Ishikawa (cell line): Measurements from ENCODE around the gene ST8SIA2.

Experiments
- CEBPB ChIP-seq: IDR thresholded peaks from 2 replicates; pipeline ENCODE4 v1.6.1; 2012
- CREB1 ChIP-seq: IDR thresholded peaks from 2 replicates; pipeline ENCODE4 v1.6.1; 2012; ENCODE audit warnings: low read depth
- EGR1 ChIP-seq: IDR thresholded peaks from 2 replicates; pipeline ENCODE4 v1.6.1; 2012
- EP300 ChIP-seq: IDR thresholded peaks from 2 replicates; pipeline ENCODE4 v1.6.1; 2012; ENCODE audit warnings: borderline replicate concordance
- FOXM1 ChIP-seq: IDR thresholded peaks from 2 replicates; pipeline ENCODE4 v1.6.1; 2012; ENCODE audit warnings: low read depth, borderline replicate concordance
- NFIC ChIP-seq: IDR thresholded peaks from 2 replicates; pipeline ENCODE4 v1.6.1; 2012
- RAD21 ChIP-seq: IDR thresholded peaks from 2 replicates; pipeline ENCODE4 v1.6.1; 2012; ENCODE audit warnings: low read depth
- REST ChIP-seq: IDR thresholded peaks from 2 replicates; pipeline ENCODE4 v1.6.1; 2012; ENCODE audit warnings: low read depth, mild to moderate bottlenecking
- TAF1 ChIP-seq: IDR thresholded peaks from 2 replicates; pipeline ENCODE4 v1.6.1; 2012; ENCODE audit warnings: low read depth, mild to moderate bottlenecking
- TCF12 ChIP-seq: IDR thresholded peaks from 2 replicates; pipeline ENCODE4 v1.6.1; 2012; ENCODE audit warnings: low read depth
- TEAD4 ChIP-seq: IDR thresholded peaks from 2 replicates; pipeline ENCODE4 v1.6.1; 2012
- USF1 ChIP-seq: IDR thresholded peaks from 2 replicates; pipeline ENCODE4 v1.6.1; 2012
- YY1 ChIP-seq: IDR thresholded peaks from 2 replicates; pipeline ENCODE4 v1.6.1; 2012; ENCODE audit warnings: low read depth
- ZBTB7A ChIP-seq: IDR thresholded peaks from 2 replicates; pipeline ENCODE4 v1.6.1; 2012; ENCODE audit warnings: low read depth
- TF ChIP-seq, protein P1 (sequence below): IDR thresholded peaks from 2 replicates; pipeline ENCODE4 v1.6.1; 2012

ST8SIA2 gene

DNA sequence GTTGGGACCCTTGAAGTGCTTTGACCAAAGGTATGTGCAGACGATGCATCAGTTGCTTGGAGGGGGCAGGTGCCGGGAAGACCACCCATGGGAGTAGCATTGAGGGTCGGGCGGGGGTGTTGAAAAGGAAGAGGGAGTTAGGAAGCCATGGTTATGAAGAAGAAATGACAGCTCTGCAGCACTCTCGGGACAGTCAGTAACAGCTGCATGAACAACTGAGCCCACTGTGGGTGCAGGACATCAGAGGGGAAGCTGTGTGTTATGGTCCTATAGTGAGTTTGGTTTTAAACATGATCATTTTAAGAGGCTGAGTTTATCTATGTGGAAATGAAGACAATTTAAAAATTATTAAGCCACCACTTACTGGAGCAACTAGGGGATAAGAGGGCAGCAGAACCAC lies 17.6 kb downstream of the ST8SIA2 start:
- TF ChIP-seq EGR1, result no peak
- TF ChIP-seq TCF12, result no peak
- no peak for TF ChIP-seq CREB1
- no peak for TF ChIP-seq RAD21
- no peak for TF ChIP-seq EP300
- no peak for TF ChIP-seq ZBTB7A
- TF ChIP-seq, protein P1, sequence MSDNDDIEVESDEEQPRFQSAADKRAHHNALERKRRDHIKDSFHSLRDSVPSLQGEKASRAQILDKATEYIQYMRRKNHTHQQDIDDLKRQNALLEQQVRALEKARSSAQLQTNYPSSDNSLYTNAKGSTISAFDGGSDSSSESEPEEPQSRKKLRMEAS, result no peak
- no peak for TF ChIP-seq USF1

- no peak for TF ChIP-seq CEBPB
Measured at GRCh38 chr15:92413510-92413909, 19.8 kb downstream of the ST8SIA2 start.

GRCh38 chr15:92415639-92416297 lies 22.1 kb downstream of the ST8SIA2 start:
- no peak for TF ChIP-seq REST
- no peak for TF ChIP-seq FOXM1
- TF ChIP-seq EGR1, result no peak
- no peak for TF ChIP-seq TEAD4
- TF ChIP-seq ZBTB7A, result no peak
- TF ChIP-seq CREB1, result no peak
- no peak for TF ChIP-seq USF1
- TF ChIP-seq TCF12, result no peak
- no peak for TF ChIP-seq YY1
- TF ChIP-seq EP300, result no peak
- TF ChIP-seq CEBPB, result no peak
- TF ChIP-seq, protein P1, result no peak
- no peak for TF ChIP-seq TAF1
- TF ChIP-seq NFIC, result no peak

- TF ChIP-seq RAD21 (no peak), ZBTB7A (no peak), CREB1 (no peak), EGR1 (no peak), FOXM1 (no peak), TEAD4 (no peak), EP300 (no peak), TCF12 (no peak), CEBPB (no peak), YY1 (no peak), NFIC (no peak), USF1 (no peak), REST (no peak)
- TF ChIP-seq, protein P1, result no peak
Measured at GRCh38 chr15:92416557-92416956, 22.9 kb downstream of the ST8SIA2 start.

- TF ChIP-seq YY1, result no peak
- TF ChIP-seq, protein P1, result no peak
- TF ChIP-seq NFIC, result no peak
- no peak for TF ChIP-seq EGR1
- no peak for TF ChIP-seq EP300
- no peak for TF ChIP-seq RAD21
- TF ChIP-seq TAF1, result no peak
- TF ChIP-seq TCF12, result no peak
- TF ChIP-seq CEBPB, result no peak
- no peak for TF ChIP-seq REST
Measured at GRCh38 chr15:92417716-92418115, 24.0 kb downstream of the ST8SIA2 start.
